HepG2 (cell line): ENCODE measurements around the gene ELL. TPM values are rescaled to one million over a fixed set of nuclear protein-coding genes. Genes with fewer than 3 reads are reported as not detected.
A peak's percentile ranks its signal among the peaks of the same experiment; 100 is the strongest.

Experiments used
- FOXO1 ChIP-seq: sonication (generic); formaldehyde crosslinking; IDR thresholded peaks from 2 replicates; pipeline ENCODE4 v1.4.0; 2020; ENCODE audit warnings: missing genetic modification reagents
- HBP1 ChIP-seq: IDR thresholded peaks from 2 replicates; pipeline ENCODE4 v1.6.1; 2016; ENCODE audit warnings: low read depth, control low read depth
- KAT8 ChIP-seq: IDR thresholded peaks from 2 replicates; pipeline ENCODE4 v1.6.1; 2016; ENCODE audit warnings: missing genetic modification reagents, missing compliant biosample characterization
- MIER2 ChIP-seq: IDR thresholded peaks from 2 replicates; pipeline ENCODE4 v1.6.1; 2016; ENCODE audit warnings: missing biosample characterization, missing genetic modification reagents
- NFAT5 ChIP-seq: sonication (generic); formaldehyde crosslinking; IDR thresholded peaks from 2 replicates; pipeline ENCODE4 v1.4.0; 2020; ENCODE audit warnings: missing genetic modification reagents
- POGZ ChIP-seq: sonication (generic); formaldehyde crosslinking; IDR thresholded peaks from 2 replicates; pipeline ENCODE4 v1.4.0; 2020; ENCODE audit warnings: mild to moderate bottlenecking, missing genetic modification reagents
- SP5 ChIP-seq: IDR thresholded peaks from 2 replicates; pipeline ENCODE4 v1.6.1; 2016; ENCODE audit warnings: low read depth, borderline replicate concordance
- ZMAT5 ChIP-seq: sonication (generic); formaldehyde crosslinking; IDR thresholded peaks from 2 replicates; pipeline ENCODE4 v1.5.0; 2020; ENCODE audit warnings: mild to moderate bottlenecking, low read depth, missing genetic modification reagents, borderline replicate concordance
- ZMYM2 ChIP-seq: sonication (generic); formaldehyde crosslinking; IDR thresholded peaks from 2 replicates; pipeline ENCODE4 v1.8.0; 2022; ENCODE audit warnings: mild to moderate bottlenecking, missing genetic modification reagents
- ZNF160 ChIP-seq: sonication (generic); formaldehyde crosslinking; IDR thresholded peaks from 2 replicates; pipeline ENCODE4 v1.8.0; 2022; ENCODE audit warnings: mild to moderate bottlenecking, inconsistent platforms, missing genetic modification reagents
- ZNF235 ChIP-seq: sonication (generic); formaldehyde crosslinking; IDR thresholded peaks from 2 replicates; pipeline ENCODE4 v1.8.1; 2023; ENCODE audit warnings: mild to moderate bottlenecking, missing genetic modification reagents, borderline replicate concordance
- ZNF280D ChIP-seq: sonication (generic); formaldehyde crosslinking; IDR thresholded peaks from 2 replicates; pipeline ENCODE4 v1.5.1; 2020; ENCODE audit warnings: mild to moderate bottlenecking, missing genetic modification reagents
- ZNF331 ChIP-seq: sonication (generic); formaldehyde crosslinking; IDR thresholded peaks from 2 replicates; pipeline ENCODE4 v1.4.0; 2020; ENCODE audit warnings: missing genetic modification reagents
- ZNF350 ChIP-seq: sonication (generic); formaldehyde crosslinking; IDR thresholded peaks from 2 replicates; pipeline ENCODE4 v1.4.0; 2020; ENCODE audit warnings: mild to moderate bottlenecking, low read depth, missing genetic modification reagents, borderline replicate concordance
- ZNF556 ChIP-seq: sonication (generic); formaldehyde crosslinking; IDR thresholded peaks from 2 replicates; pipeline ENCODE4 v1.4.0; 2020; ENCODE audit warnings: mild to moderate bottlenecking, missing genetic modification reagents, borderline replicate concordance
- ZNF639 ChIP-seq: conservative IDR thresholded peaks from 2 replicates; pipeline ENCODE4 v1.6.1; 2018; ENCODE audit warnings: missing genetic modification reagents
- ZNF746 ChIP-seq: sonication (generic); formaldehyde crosslinking; IDR thresholded peaks from 2 replicates; pipeline ENCODE4 v1.8.0; 2022; ENCODE audit warnings: mild to moderate bottlenecking, missing genetic modification reagents
- polyA plus RNA-seq, 8 experiments: library from polyadenylated mRNA; depleted of rRNA in 3 of 8; stranded (reverse) in 7 of 8; unstranded in 1 of 8; fragments of >200 nt; fragmentation: Illumina TruSeq in 4 of 8; extraction: Trizol in 4 of 8; gene quantifications; 2 replicates each; pipeline versions ENCODE4 v1.2.1 to v1.2.3, GENCODE V29; 2011 to 2016; ENCODE audit warnings: low read depth in 4 of 8, missing spikeins in 1 of 8, mixed read lengths in 1 of 8; ENCODE audit not compliant: insufficient read depth in 1 of 8
- total RNA-seq, 5 experiments: library from RNA; depleted of rRNA; stranded (reverse); fragments of >200 nt; fragmentation: Illumina TruSeq; extraction: Trizol; gene quantifications; 2 replicates each; pipeline ENCODE4 v1.2.3, GENCODE V29; 2016; ENCODE audit warnings: low read depth in 1 of 5

The ELL gene
- total and polyA plus RNA-seq, 2 of the 13 experiments (the other 11 are each of a cell fraction or from before 2014, with no cell fraction given): 3.7 to 5.4 TPM

- TF ChIP-seq HBP1 (CRISPR knock-in tag) (peak; percentile 56; the same call in 1 of the 2 replicates), ZNF639 (CRISPR knock-in tag) (no peak), ZNF556 (CRISPR knock-in tag) (peak; percentile 68; the same call in 1 of the 2 replicates), ZNF746 (CRISPR knock-in tag) (peak; percentile 58; the same call in 1 of the 2 replicates), ZNF160 (CRISPR knock-in tag) (no peak), ZNF350 (CRISPR knock-in tag) (peak; percentile 80; the same call in 1 of the 2 replicates), ZMAT5 (CRISPR knock-in tag) (peak; percentile 73; the same call in 1 of the 2 replicates), FOXO1 (CRISPR knock-in tag) (peak; percentile 61; the same call in 1 of the 2 replicates), MIER2 (CRISPR knock-in tag) (peak; percentile 26; the same call in 1 of the 2 replicates), KAT8 (CRISPR knock-in tag) (peak; percentile 66; the same call in 1 of the 2 replicates), NFAT5 (CRISPR knock-in tag) (no peak), POGZ (CRISPR knock-in tag) (peak; percentile 41; the same call in 1 of the 2 replicates), ZMYM2 (CRISPR knock-in tag) (0 out of 2 replicates have a peak, but pooled peaks have one; percentile 15), ZNF280D (CRISPR knock-in tag) (0 out of 2 replicates have a peak, but pooled peaks have one; percentile 22), SP5 (CRISPR knock-in tag) (peak; percentile 42; the same call in 1 of the 2 replicates), ZNF235 (CRISPR knock-in tag) (0 out of 2 replicates have a peak, but pooled peaks have one; percentile 18), ZNF331 (CRISPR knock-in tag) (peak; percentile 77; the same call in 1 of the 2 replicates)
These were observed 46.0 kb downstream of the ELL start (continued) for GRCh38 chr19:18475762-18476331.
